GM12891 (cell line): ENCODE results near the gene PTTG2.

Source experiments
- DNase-seq: peaks from one replicate; pipeline ENCODE4 v3.0.0; 2011; ENCODE audit warnings: low spot score; ENCODE audit not compliant: insufficient read length
- FAIRE-seq: peaks from 2 replicates; lab custom pipeline; 2011; peaks lifted over from hg19 to GRCh38; lab: Jason Lieb, UNC
- PAX5 ChIP-seq: IDR thresholded peaks from 2 replicates; pipeline ENCODE4 v1.6.1; 2011; ENCODE audit warnings: low read length, moderate library complexity, mild to moderate bottlenecking; ENCODE audit not compliant: insufficient read depth, severe bottlenecking
- POLR2A ChIP-seq: IDR thresholded peaks from 2 replicates; pipeline ENCODE4 v1.6.1; 2011; ENCODE audit warnings: low read depth, low read length, control low read depth
- POLR2AphosphoS5 ChIP-seq: IDR thresholded peaks from 2 replicates; pipeline ENCODE4 v1.6.1; 2011; ENCODE audit warnings: low read depth, low read length, control low read depth
- POU2F2 ChIP-seq: IDR thresholded peaks from 2 replicates; pipeline ENCODE4 v1.6.1; 2011; ENCODE audit warnings: low read depth, mild to moderate bottlenecking, control low read depth, low read length, moderate library complexity
- SPI1 ChIP-seq: IDR thresholded peaks from 2 replicates; pipeline ENCODE4 v1.6.1; 2011; ENCODE audit warnings: low read depth, low read length, control low read depth
- TAF1 ChIP-seq: IDR thresholded peaks from 2 replicates; pipeline ENCODE4 v1.6.1; 2011; ENCODE audit warnings: low read depth, low read length, control low read depth

PTTG2 gene

DNA sequence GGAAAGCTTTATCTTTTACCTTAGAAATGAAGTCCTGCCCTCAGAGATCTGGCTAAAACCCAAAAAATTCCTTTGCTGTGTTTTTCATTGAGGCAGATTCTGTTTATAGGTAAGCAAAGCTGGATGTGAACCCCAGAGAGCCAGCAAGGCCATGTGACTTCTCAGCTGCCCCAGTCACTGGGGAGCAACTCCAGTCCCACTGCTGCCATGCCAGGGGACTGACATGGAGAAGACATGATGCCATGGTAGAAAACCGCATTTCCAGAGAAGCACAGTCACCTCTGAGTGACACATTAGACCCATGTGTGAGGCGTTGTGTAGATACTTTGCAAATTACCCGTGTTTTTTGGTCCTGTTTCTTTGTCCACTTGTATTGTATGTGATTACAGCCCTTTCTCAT is 45.4 kb downstream of the PTTG2 start:
- no peak for DNase-seq
- TF ChIP-seq PAX5 (no peak), POU2F2 (no peak), TAF1 (no peak), SPI1 (no peak), POLR2A (no peak), POLR2AphosphoS5 (no peak)
- no peak for FAIRE-seq

DNA sequence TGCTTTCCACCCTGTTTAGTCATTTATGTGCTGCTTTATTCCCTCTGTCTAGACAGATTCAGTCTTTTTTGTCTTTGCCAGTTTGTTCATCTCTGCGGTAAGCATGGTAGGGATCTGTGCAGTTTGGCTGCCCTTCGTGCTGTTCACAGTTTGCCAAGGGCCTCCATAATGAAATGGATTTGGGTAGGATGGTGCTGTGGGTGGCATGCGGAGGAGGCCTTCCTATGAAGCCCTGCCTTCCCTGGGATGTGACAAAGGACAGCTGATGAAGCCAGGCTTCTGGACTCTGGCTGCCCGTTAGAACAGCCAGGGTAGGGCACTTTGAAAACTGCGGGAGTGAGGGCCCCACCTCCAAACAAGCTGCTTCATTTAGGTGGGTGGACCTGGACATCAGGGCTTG is 47.4 kb downstream of the PTTG2 start:
- TF ChIP-seq TAF1 = no peak
- no peak for TF ChIP-seq POLR2AphosphoS5
- no peak for TF ChIP-seq POU2F2
- TF ChIP-seq SPI1 = no peak
- TF ChIP-seq PAX5 = no peak
- TF ChIP-seq POLR2A = no peak
- no peak for FAIRE-seq

GRCh38 chr4:38008571-38009021 is 48.4 kb downstream of the PTTG2 start:
- TF ChIP-seq PAX5 = no peak
- TF ChIP-seq POLR2A = no peak
- no peak for TF ChIP-seq POLR2AphosphoS5
- no peak for TF ChIP-seq POU2F2
- TF ChIP-seq SPI1 = no peak
- no peak for TF ChIP-seq TAF1
- DNase-seq (no peak), FAIRE-seq (peak; percentile 90)

More for the DNA sequence above, 47.4 kb downstream of the PTTG2 start:
- DNase-seq = no peak

GRCh38 chr4:38009421-38009820 is 49.2 kb downstream of the PTTG2 start:
- FAIRE-seq = no peak
- TF ChIP-seq POLR2A (no peak), PAX5 (no peak), POU2F2 (no peak), POLR2AphosphoS5 (no peak), TAF1 (no peak)

DNA sequence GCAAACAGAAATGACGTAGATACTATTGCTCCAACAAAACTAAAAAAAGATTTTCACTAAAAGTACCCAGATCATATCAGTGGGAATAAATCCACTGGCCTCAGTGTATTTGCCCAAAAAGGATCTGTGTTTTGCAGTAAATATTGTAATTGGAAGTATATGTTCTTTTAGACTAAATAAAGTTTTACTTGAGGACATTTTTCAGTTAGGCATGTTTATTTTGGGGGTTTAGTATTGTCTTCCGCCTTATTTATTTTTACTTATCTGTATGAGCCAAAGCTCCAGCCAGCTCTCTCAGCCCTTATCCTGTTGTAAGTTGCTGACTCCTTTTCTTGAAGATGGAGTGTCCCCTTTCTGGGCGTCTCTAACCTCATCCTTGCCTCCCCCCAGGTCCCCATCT is 49.8 kb downstream of the PTTG2 start:
- DNase-seq = no peak
- no peak for FAIRE-seq
- TF ChIP-seq TAF1 (no peak), PAX5 (no peak), POLR2A (no peak), POLR2AphosphoS5 (no peak), SPI1 (no peak), POU2F2 (no peak)

More at GRCh38 chr4:38009421-38009820, 49.2 kb downstream of the PTTG2 start:
- DNase-seq = no peak
